Activated naive CD8-positive, alpha-beta T cell treated with anti-CD3 and anti-CD28 coated beads for 36 hours (primary cell): Measurements from ENCODE around the gene SPAST. TPM values are rescaled to one million over a fixed set of nuclear protein-coding genes. Genes with fewer than 3 reads are reported as not detected.
"Not testable (repeated sequence)": the region's sequence is repeated elsewhere in the genome, so short reads cannot be mapped to it uniquely, and the experiment has no call there.

ENCODE experiments used
- DNase-seq: peaks from one replicate; pipeline ENCODE4 v3.0.0; 2021
- H3K27ac Mint-ChIP-seq: one replicate; pipeline ENCODE4 v1.8.0; 2022; ENCODE audit warnings: mild to moderate bottlenecking, moderate library complexity, mixed read lengths
- H3K27me3 Mint-ChIP-seq: one replicate; pipeline ENCODE4 v1.8.0; 2022; ENCODE audit warnings: mild to moderate bottlenecking, mixed read lengths
- H3K36me3 Mint-ChIP-seq: one replicate; pipeline ENCODE4 v1.8.0; 2021; ENCODE audit warnings: mild to moderate bottlenecking, mixed read lengths
- H3K4me1 Mint-ChIP-seq: one replicate; pipeline ENCODE4 v1.8.0; 2021; ENCODE audit warnings: mixed read lengths
- H3K4me3 Mint-ChIP-seq: one replicate; pipeline ENCODE4 v1.8.0; 2022; ENCODE audit warnings: mild to moderate bottlenecking, moderate library complexity, mixed read lengths
- H3K9me3 Mint-ChIP-seq: one replicate; pipeline ENCODE4 v1.8.0; 2022; ENCODE audit warnings: mixed read lengths
- total RNA-seq, 2 experiments: library from RNA; stranded (reverse); gene quantifications; one replicate each; pipeline ENCODE4 v1.2.3, GENCODE V29; 2021

Gene SPAST
- total RNA-seq, 2 experiments from 2014 or later: 17.9 to 18.0 TPM

DNA sequence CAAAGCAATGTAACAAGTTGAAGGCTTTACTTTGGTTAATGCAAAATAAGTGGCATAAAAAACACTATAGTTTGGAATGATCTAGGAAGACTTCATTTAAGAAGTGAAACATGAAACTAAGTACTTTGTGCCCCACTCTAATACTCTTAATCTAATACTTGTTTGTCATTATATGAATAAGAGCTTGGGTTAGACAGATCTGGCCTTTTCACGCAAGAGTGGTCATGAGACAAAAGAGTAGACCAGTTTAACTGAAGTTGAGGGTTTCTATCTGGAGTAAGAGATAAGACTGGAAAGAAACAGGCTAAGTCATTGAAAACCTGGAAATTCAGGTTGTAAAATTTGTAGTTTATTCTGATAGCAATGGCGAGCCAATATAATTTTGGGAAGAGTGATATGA, 105.2 kb downstream of the SPAST start:
- H3K4me3 Mint-ChIP-seq: no peak overlapping the region
- peak overlapping the region; percentile 81 for H3K27ac Mint-ChIP-seq
- H3K9me3 Mint-ChIP-seq: no peaks in the 10 kb centered on the region
- no peak for DNase-seq
- H3K27me3 Mint-ChIP-seq: no peaks in the 10 kb centered on the region
- peaks cover 33% of the 10 kb centered on the region for H3K36me3 Mint-ChIP-seq
- peaks cover 27% of the 10 kb centered on the region for H3K4me1 Mint-ChIP-seq

DNA sequence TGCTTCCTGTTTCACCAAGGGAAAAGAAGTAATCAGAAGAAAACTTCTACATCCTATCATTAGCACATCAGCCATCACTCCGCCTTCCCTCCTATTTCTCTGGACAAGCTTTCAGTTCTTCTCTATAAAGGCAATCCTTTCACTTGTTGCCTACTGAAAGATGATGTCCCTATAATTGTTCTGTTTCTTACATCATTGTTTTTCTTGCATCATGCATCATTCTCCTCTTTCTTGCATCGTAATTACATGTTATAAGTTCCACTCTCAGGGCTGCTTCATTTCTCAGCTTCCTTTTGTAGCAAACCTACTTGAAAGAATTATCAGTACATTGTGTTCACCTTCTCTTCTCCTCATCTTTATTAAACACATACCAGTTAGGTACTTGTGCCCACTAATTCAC, 109.5 kb downstream of the SPAST start:
- Mint-ChIP-seq H3K36me3 (peaks cover 34% of the 10 kb centered on the region), H3K9me3 (no peaks in the 10 kb centered on the region), H3K27me3 (no peaks in the 10 kb centered on the region), H3K4me1 (peaks cover 10% of the 10 kb centered on the region), H3K4me3 (no peak overlapping the region), H3K27ac (peak overlapping the region; percentile 0)
- no peak for DNase-seq

- H3K36me3 Mint-ChIP-seq: peaks cover 9% of the 10 kb centered on the region
Observed at GRCh38 chr2:32182667-32183066, 119.3 kb downstream of the SPAST start.

GRCh38 chr2:32189011-32189410, 125.7 kb downstream of the SPAST start:
- no peak overlapping the region for H3K27ac Mint-ChIP-seq
- H3K36me3 Mint-ChIP-seq: peaks cover 21% of the 10 kb centered on the region
- H3K27me3 Mint-ChIP-seq: no peaks in the 10 kb centered on the region
- DNase-seq: no peak
- H3K9me3 Mint-ChIP-seq: peaks cover 1% of the 10 kb centered on the region
- H3K4me3 Mint-ChIP-seq: no peak overlapping the region
- H3K4me1 Mint-ChIP-seq: peaks cover 18% of the 10 kb centered on the region

More at GRCh38 chr2:32182667-32183066, 119.3 kb downstream of the SPAST start:
- DNase-seq: no peak
- H3K4me3 Mint-ChIP-seq: no peak overlapping the region
- no peaks in the 10 kb centered on the region for H3K4me1 Mint-ChIP-seq
- H3K9me3 Mint-ChIP-seq: no peaks in the 10 kb centered on the region
- no peak overlapping the region for H3K27ac Mint-ChIP-seq
- H3K27me3 Mint-ChIP-seq: no peaks in the 10 kb centered on the region

GRCh38 chr2:32192418-32192817, 129.1 kb downstream of the SPAST start:
- Mint-ChIP-seq H3K4me1 (peaks cover 18% of the 10 kb centered on the region), H3K4me3 (no peak overlapping the region), H3K27me3 (no peaks in the 10 kb centered on the region), H3K9me3 (peaks cover 1% of the 10 kb centered on the region), H3K36me3 (peaks cover 20% of the 10 kb centered on the region), H3K27ac (peak overlapping the region; percentile 62)
- DNase-seq: no peak

GRCh38 chr2:32200814-32201213, 137.5 kb downstream of the SPAST start:
- H3K27ac Mint-ChIP-seq: no peak overlapping the region
- no peaks in the 10 kb centered on the region for H3K4me1 Mint-ChIP-seq
- H3K9me3 Mint-ChIP-seq: no peaks in the 10 kb centered on the region
- DNase-seq: no peak
- no peak overlapping the region for H3K4me3 Mint-ChIP-seq
- H3K27me3 Mint-ChIP-seq: no peaks in the 10 kb centered on the region
- H3K36me3 Mint-ChIP-seq: peaks cover 27% of the 10 kb centered on the region

- not testable (repeated sequence) for H3K9me3 Mint-ChIP-seq, H3K27me3 Mint-ChIP-seq, H3K27ac Mint-ChIP-seq, H3K4me1 Mint-ChIP-seq, H3K4me3 Mint-ChIP-seq, DNase-seq
- peaks cover 25% of the 10 kb centered on the region for H3K36me3 Mint-ChIP-seq
Observed at GRCh38 chr2:32203428-32203827, 140.1 kb downstream of the SPAST start.

Other genes starting within 250 kb of the SPAST start
- gene MEMO1, start 52.5 kb upstream of the SPAST start, total RNA-seq: 10 to 100 TPM; 62.2 to 62.8 TPM
- gene DPY30, start 23.8 kb upstream of the SPAST start, total RNA-seq: 10 to 100 TPM; 69.4 to 72.5 TPM
- gene SLC30A6, start 102.3 kb downstream of the SPAST start, total RNA-seq: 10 to 100 TPM; 21.8 to 22.5 TPM
- gene NLRC4, start 201.3 kb downstream of the SPAST start, total RNA-seq: not detected
- 10 to 100 TPM; 30.9 to 32.6 TPM for gene YIPF4, start 214.3 kb downstream of the SPAST start, total RNA-seq